Measurements from ENCODE around the gene CAMSAP1.

CAMSAP1 gene

GRCh38 chr9:135939351-135940265, 32.3 kb upstream of the CAMSAP1 start:
- DNase-seq (ENCODE audit: low spot score), result no peak

DNA sequence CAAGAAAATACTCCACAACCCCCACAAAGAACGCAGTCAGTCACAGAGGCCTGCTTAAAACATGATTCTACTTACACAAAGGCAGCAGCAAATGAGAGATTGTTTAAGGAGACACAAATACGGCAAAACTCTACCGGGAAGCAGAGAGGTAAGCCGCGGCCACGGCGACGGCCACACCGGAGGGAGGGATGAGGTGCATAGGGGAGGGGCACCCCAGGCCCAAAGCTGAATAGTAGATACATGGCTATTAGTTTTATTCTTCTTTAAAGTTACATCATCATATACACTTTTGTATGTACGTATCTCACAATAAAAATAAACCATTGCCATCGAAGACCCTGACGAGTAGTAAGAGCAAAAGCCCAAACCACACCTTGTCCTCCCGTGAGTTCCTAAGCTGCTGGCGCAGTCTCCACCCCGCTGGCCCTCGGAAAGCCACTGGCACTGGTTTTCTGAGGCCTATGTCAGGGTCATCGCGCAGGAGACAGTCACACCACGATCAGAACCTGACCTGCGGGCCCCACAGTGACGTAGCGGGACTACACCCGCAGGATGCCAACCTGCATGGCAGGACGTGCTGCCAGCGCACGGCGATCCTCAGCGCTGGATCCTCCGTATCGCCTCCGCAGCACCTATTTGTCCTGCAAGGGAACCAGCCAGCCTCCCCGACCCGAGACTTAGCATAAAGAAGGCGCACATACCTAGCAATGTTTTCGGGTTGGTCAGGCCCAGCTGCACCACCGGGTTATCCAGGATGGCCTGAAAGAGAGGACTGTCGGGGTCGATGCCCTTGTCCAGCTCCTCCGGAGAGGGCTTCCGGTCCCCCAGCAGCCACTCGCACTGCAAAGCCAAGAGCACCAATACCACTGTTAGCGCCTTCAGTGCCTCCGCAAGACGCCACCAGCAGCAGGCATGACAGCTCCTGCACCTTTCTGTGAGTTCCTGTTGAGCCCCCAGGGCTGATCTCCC, 30.5 kb upstream of the CAMSAP1 start:
- no peak for DNase-seq (ENCODE audit: low spot score)

GRCh38 chr9:135933114-135933513, 25.8 kb upstream of the CAMSAP1 start:
- DNase-seq (ENCODE audit: low spot score), result no peak

DNA sequence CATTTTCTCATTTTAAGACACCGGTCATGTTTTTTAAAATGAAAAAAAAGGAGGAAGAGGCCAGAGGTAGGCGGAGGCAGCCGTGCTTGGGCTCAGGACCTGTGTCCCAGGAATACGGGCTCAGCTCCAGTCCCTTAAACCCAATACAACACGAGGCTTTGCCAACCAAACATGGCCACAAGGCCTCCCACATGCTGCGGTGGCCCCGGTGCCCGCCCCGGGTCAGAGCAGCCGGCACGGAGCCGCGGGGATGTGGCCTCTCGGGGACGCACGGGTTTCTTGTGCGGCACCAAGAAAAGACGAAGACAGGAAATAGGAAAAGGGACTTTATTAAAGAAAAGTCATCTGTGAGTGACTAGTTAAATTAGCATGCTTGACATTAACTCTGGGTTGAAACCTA, 25.3 kb upstream of the CAMSAP1 start:
- no peak for DNase-seq (ENCODE audit: low spot score)

DNA sequence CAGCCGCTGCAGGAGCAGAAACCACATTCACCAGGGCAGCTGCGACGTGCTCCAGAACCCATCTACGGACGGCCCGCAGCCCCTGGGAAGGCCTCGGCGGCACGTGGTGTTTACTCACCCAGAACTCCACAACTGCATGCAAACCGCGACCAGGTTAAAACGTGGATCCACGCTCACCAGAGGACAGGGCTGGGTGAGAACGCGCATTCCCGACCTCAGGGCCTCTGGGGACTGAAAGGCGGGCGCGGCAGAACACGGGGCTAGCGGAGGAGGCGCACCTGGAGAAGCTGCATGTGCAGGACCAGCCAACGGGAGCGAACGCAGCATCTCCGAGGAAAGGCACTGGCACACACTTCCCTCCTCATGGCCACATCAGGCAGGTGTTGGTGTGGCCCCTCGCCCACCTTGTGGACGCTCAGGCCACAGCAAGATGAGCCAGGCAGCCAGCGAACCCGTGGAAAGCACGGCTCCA, 24.0 kb upstream of the CAMSAP1 start:
- DNase-seq (ENCODE audit: low spot score), result no peak

- no peak for DNase-seq (ENCODE audit: low spot score)
Measured at GRCh38 chr9:135930446-135931345, 23.4 kb upstream of the CAMSAP1 start.

- no peak for DNase-seq (ENCODE audit: low spot score)
Measured at GRCh38 chr9:135929656-135930445, 22.5 kb upstream of the CAMSAP1 start.

DNA sequence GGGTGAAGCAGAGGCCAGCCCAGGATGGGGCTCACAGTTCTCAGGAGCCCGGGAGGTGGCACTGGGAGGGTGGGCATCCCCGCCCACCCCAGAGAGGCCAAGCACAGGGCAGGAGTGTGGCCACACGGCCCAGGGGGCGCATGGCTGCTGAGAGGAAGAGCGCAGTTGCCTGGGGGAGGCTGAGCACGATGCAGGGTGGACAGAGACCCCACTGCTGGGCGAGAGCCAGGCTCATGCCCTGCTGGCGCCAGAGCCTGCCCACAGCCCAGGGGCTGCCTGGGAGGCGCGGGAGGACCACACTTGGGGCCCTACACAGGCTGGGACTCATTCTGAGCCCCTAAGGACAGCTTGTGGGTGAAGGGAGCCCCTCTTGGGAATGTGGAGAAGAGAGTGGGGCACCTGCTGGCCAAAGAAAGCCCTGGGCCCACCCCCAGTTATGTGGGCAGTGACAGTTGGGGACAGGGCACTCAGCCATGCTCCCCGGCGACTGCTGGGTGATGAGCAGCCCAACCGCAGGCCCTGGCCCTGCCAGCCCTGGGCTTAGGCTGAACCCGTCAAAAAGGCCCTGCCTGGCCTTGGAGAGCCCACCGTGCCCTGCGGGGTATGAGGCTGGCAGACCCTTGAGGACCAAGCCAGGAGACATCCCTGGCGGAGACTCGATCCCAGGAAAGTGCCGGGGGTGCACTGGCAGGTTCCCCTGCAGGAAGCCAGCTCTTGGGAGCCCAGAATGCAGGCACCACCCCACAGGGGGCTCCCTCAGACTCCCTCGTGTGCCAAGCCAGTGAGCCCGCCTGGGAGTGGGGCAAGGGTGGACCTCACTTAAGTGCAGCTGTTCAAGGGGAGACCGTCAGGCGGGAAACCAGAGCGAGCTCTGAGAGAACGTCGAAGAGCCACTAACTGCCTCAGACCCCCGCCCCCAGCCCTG, 21.6 kb upstream of the CAMSAP1 start:
- DNase-seq (ENCODE audit: low spot score), result no peak

DNA sequence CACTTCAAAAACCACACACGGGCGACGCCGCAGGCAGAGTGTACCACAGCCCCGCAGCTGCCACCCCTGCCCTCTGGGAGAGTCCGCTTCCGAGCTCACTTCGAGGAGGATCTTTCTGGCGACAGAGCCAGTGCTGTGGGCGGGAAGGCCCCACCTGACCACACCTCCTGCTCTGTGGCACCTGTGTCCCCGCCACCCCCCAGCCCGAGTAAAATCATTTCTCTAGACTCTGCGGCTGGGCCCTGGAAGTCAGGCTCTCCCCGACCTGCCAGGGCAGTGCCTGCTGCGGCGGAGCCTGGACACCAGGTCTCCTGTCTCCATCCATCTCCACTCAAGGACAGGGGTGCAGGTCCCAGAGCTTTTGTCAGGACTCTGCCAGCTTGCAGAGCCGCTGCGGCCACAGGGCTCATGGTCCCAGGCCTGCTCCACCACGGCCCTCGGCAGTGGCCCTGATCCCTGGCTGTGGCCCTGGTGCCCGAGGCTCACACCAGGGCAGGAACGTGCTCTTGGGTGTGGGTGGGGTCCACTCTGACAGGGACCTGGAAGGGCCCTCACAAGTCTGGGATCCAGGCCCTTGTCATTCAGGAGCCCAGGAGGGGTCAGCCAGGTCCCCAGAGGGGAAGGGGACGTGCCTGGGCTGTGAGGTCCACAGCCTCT, 20.9 kb upstream of the CAMSAP1 start:
- no peak for DNase-seq (ENCODE audit: low spot score)

GRCh38 chr9:135927195-135928013, 20.1 kb upstream of the CAMSAP1 start:
- DNase-seq (ENCODE audit: low spot score), result no peak

- no peak for DNase-seq (ENCODE audit: low spot score)
Measured at GRCh38 chr9:135926402-135927194, 19.3 kb upstream of the CAMSAP1 start.

DNA sequence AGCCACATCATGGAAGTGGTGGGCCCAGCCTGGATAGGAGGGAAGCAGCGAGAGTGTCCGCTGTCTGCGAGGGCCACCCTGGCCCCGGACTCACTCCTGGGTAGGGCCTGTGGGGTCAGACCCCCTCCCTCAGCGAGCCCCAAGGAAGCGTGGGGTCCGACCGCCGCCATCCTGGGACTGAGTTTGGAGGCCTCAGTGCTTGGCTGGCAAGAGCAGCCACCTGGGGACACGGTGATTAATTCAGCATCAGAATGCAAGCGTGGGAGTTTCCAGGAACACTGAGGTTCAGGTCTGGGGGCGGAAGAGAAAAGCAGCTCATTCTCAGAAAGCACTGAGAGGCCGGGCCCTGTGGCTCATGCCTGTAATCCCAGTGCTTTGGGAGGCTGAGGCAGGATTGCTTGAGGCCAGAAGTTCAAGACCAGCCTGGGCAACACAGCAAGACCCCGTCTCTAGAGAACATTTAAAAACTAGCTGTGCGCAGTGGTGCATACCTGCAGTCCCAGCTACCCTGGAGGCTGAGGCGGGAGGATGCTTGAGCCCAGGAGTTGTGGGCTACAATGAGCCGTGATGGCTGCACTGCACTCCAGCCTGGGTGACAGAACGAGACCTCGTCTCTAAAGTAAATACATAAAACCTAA, 18.3 kb upstream of the CAMSAP1 start:
- no peak for DNase-seq (ENCODE audit: low spot score)

DNA sequence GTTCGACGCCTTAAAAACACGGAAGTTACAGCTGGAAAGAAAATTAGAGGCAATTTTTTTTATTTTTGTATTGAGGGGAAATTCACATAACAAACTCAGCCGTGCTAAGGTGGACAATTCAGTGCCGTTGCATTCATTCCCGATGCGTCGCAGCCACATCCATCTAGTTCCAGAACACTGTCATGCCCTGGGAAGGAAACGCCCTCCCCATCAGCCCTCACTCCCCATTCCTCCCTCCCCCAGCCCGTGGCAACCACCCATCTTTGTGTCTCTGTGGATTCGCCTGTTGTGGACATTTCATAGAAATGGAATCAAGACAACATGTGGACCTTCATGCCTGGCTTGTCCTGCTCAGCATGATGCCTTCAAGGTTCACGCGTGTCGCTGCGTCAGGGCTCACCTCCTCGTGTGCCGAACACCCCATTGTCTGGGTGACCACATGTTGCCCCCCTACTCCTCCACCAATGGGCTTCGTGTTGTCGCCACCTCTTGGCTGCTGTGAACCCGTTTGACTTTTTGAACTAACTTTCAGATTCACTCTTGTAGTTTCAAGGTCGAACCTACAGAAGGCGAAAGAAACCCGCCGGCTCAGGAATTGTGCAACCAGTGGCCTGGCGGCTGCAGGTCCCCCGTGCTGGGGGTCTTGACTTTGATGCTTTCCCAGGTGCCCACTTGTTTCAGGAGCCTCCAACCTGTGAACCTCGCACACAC, 17.4 kb upstream of the CAMSAP1 start:
- no peak for DNase-seq (ENCODE audit: low spot score)

- no peak for DNase-seq (ENCODE audit: low spot score)
Measured at GRCh38 chr9:135923508-135923907, 16.2 kb upstream of the CAMSAP1 start.

GRCh38 chr9:135921749-135922310, 14.5 kb upstream of the CAMSAP1 start:
- no peak for DNase-seq (ENCODE audit: low spot score)
